Urinary bladder (tissue), 4 donors: ENCODE data around the gene NWD2. TPM values are rescaled to one million over a fixed set of nuclear protein-coding genes. Genes with fewer than 3 reads are reported as not detected.

Experiments
- DNase-seq: peaks from one replicate; pipeline ENCODE4 v3.0.0-alpha.2; 2015; ENCODE audit errors: extremely low spot score
- H3K27ac ChIP-seq: one replicate; pipeline ENCODE4 v1.5.1; 2013; ENCODE audit warnings: low read depth, mild to moderate bottlenecking, moderate library complexity
- H3K36me3 ChIP-seq: one replicate; pipeline ENCODE4 v1.6.1; 2013; ENCODE audit warnings: mild to moderate bottlenecking, moderate library complexity; ENCODE audit not compliant: insufficient read depth
- H3K4me1 ChIP-seq: one replicate; pipeline ENCODE4 v1.6.1; 2013; ENCODE audit warnings: mild to moderate bottlenecking, moderate library complexity; ENCODE audit not compliant: insufficient read depth
- H3K4me3 ChIP-seq: one replicate; pipeline ENCODE4 v1.5.1; 2013; ENCODE audit warnings: low read depth, low read length
- WGBS: extraction: QIAGEN DNeasy Blood & Tissue Kit; methylation state at CpG from one replicate; pipeline ENCODE4 v1.1.7; 2013; 5-methylcytosine and 5-hydroxymethylcytosine counted together
- polyA plus RNA-seq: library from polyadenylated mRNA; stranded (reverse); fragments of 200-250 nt; gene quantifications from one replicate; pipeline ENCODE4 v1.2.3, GENCODE V29; 2013
- total RNA-seq: library from RNA; depleted of rRNA; stranded (reverse); fragments of >200 nt; gene quantifications from one replicate; pipeline ENCODE4 v1.2.3, GENCODE V29; 2014
- donor health status: healthy with polysubstance abuse.
- donor health status: healthy.

Gene NWD2
- total and polyA plus RNA-seq, 2 donors = 0.05 to 2.0 TPM

- WGBS = 47% methylated on average over 5 of the region's 5 CpGs
- Histone ChIP-seq H3K27ac (no peak overlapping the region), H3K36me3 (no peaks in the 10 kb centered on the region), H3K4me3 (no peak overlapping the region), H3K4me1 (no peaks in the 10 kb centered on the region)
- DNase-seq = no peak
Observed at GRCh38 chr4:37243051-37243450, 1.5 kb upstream of the NWD2 start.

- DNase-seq = no peak
- no peaks in the 10 kb centered on the region for H3K4me1 ChIP-seq
- H3K4me3 ChIP-seq = no peak overlapping the region
- H3K36me3 ChIP-seq = no peaks in the 10 kb centered on the region
- WGBS = 3% methylated on average over 70 of the region's 70 CpGs
- no peak overlapping the region for H3K27ac ChIP-seq
Observed at GRCh38 chr4:37243722-37244582, 591 bp upstream of the NWD2 start.

- DNase-seq = no peak
- H3K27ac ChIP-seq = no peak overlapping the region
- H3K4me1 ChIP-seq = no peaks in the 10 kb centered on the region
- H3K36me3 ChIP-seq = no peaks in the 10 kb centered on the region
- 6% methylated on average over 23 of the region's 23 CpGs for WGBS
- no peak overlapping the region for H3K4me3 ChIP-seq
Observed at GRCh38 chr4:37245391-37245954, 930 bp downstream of the NWD2 start.

- WGBS = 34% methylated on average over 6 of the region's 6 CpGs
- H3K36me3 ChIP-seq = no peaks in the 10 kb centered on the region
Observed at GRCh38 chr4:37246891-37247290, 2.3 kb downstream of the NWD2 start.

GRCh38 chr4:37258221-37258620, 13.7 kb downstream of the NWD2 start:
- Histone ChIP-seq H3K36me3 (no peaks in the 10 kb centered on the region), H3K27ac (no peak overlapping the region), H3K4me1 (no peaks in the 10 kb centered on the region), H3K4me3 (no peak overlapping the region)
- no peak for DNase-seq
- 74% methylated on average over 1 of the region's 1 CpG for WGBS

More at GRCh38 chr4:37246891-37247290, 2.3 kb downstream of the NWD2 start:
- no peak overlapping the region for H3K4me3 ChIP-seq
- H3K27ac ChIP-seq = no peak overlapping the region
- no peak for DNase-seq
- no peaks in the 10 kb centered on the region for H3K4me1 ChIP-seq

GRCh38 chr4:37268319-37268718, 23.8 kb downstream of the NWD2 start:
- H3K27ac ChIP-seq = no peak overlapping the region
- no peaks in the 10 kb centered on the region for H3K4me1 ChIP-seq
- 50% methylated on average over 3 of the region's 3 CpGs for WGBS
- no peaks in the 10 kb centered on the region for H3K36me3 ChIP-seq
- DNase-seq = no peak
- H3K4me3 ChIP-seq = no peak overlapping the region

GRCh38 chr4:37279121-37279520, 34.6 kb downstream of the NWD2 start:
- 94% methylated on average over 1 of the region's 1 CpG for WGBS
- H3K36me3 ChIP-seq = no peaks in the 10 kb centered on the region
- H3K4me1 ChIP-seq = no peaks in the 10 kb centered on the region
- no peak overlapping the region for H3K4me3 ChIP-seq
- H3K27ac ChIP-seq = no peak overlapping the region
- no peak for DNase-seq

- Histone ChIP-seq H3K36me3 (no peaks in the 10 kb centered on the region), H3K4me1 (no peaks in the 10 kb centered on the region), H3K27ac (no peak overlapping the region), H3K4me3 (no peak overlapping the region)
- DNase-seq = no peak
- 78% methylated on average over 6 of the region's 6 CpGs for WGBS
Observed at GRCh38 chr4:37279894-37280592, 35.5 kb downstream of the NWD2 start.

GRCh38 chr4:37299468-37299867, 54.9 kb downstream of the NWD2 start:
- no peak overlapping the region for H3K27ac ChIP-seq
- no peaks in the 10 kb centered on the region for H3K36me3 ChIP-seq
- H3K4me3 ChIP-seq = no peak overlapping the region
- 77% methylated on average over 1 of the region's 1 CpG for WGBS
- DNase-seq = no peak
- no peaks in the 10 kb centered on the region for H3K4me1 ChIP-seq

- no peak overlapping the region for H3K27ac ChIP-seq
- no peaks in the 10 kb centered on the region for H3K4me1 ChIP-seq
- H3K36me3 ChIP-seq = no peaks in the 10 kb centered on the region
- H3K4me3 ChIP-seq = no peak overlapping the region
- WGBS = 85% methylated on average over 6 of the region's 6 CpGs
- DNase-seq = no peak
Observed at GRCh38 chr4:37304612-37305011, 60.1 kb downstream of the NWD2 start.

GRCh38 chr4:37305984-37306383, 61.4 kb downstream of the NWD2 start:
- H3K27ac ChIP-seq = no peak overlapping the region
- H3K4me1 ChIP-seq = no peaks in the 10 kb centered on the region
- H3K36me3 ChIP-seq = no peaks in the 10 kb centered on the region
- WGBS = 76% methylated on average over 1 of the region's 1 CpG
- H3K4me3 ChIP-seq = no peak overlapping the region
- DNase-seq = no peak

- H3K27ac ChIP-seq = no peak overlapping the region
- H3K4me1 ChIP-seq = no peaks in the 10 kb centered on the region
- no peaks in the 10 kb centered on the region for H3K36me3 ChIP-seq
- no peak overlapping the region for H3K4me3 ChIP-seq
- 24% methylated on average over 3 of the region's 3 CpGs for WGBS
- no peak for DNase-seq
Observed at GRCh38 chr4:37317104-37317643, 72.6 kb downstream of the NWD2 start.

- H3K36me3 ChIP-seq = no peaks in the 10 kb centered on the region
- H3K4me1 ChIP-seq = no peaks in the 10 kb centered on the region
- H3K27ac ChIP-seq = no peak overlapping the region
- WGBS = 50% methylated on average over 5 of the region's 5 CpGs
- no peak for DNase-seq
- H3K4me3 ChIP-seq = no peak overlapping the region
Observed at GRCh38 chr4:37320513-37321235, 76.1 kb downstream of the NWD2 start.
